NCI-H1694 treated with DMSO at 0.1 percent for 48 hours (cell line): ENCODE results near the gene RBM33.

Experiments used
- DNase-seq: peaks from one replicate; lab custom pipeline; 2025; lab: John Stamatoyannopoulos, UW

RBM33 gene

DNA sequence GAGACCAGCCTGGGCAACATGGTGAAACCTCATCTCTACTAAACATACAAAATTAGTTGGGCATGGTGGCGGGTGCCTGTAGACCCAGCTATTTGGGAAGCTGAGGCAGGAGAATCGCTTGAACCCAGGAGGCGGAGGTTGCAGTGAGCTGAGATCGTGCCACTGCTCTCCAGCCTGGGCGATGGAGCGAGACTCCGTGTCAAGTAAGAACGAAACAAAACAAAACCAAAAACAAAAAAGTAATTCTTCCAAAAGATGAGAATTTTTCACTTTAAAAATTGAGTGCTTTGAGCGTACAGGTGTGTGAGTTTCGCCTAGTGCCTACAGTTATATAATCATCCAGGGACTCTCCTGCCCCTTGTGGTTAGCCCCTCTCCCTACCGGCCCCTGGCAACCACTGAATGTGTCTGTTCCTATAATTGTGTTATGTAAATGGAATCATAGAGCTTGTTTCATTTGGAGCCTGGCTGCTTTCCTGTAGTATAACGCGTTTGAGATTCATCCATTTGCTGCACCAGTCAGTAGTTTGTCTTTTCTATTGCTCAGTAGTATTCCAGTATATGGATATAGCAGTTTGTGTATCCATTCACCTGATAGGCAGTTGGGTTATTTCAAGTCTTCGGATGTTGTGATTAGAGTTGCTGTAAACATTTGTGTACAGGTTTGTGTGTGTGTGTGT is 80.0 kb downstream of the RBM33 start:
- no peak for DNase-seq

DNA sequence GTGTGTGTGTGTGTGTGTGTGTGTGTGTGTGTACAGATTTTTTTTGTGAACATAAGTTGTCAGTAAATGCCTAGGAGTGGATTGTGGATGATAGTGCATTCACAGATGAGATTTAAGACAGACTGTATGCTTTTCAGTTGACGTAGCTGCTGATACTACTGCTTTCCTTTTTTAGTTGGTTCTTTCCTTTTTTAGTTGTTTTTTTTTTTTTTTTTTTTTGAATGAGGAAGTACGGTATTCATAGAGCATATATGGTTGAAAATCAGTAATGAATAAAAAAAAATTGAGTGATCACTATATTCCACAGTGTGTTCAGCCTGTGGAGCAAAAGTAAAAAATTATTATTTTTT is 80.5 kb downstream of the RBM33 start:
- no peak for DNase-seq

DNA sequence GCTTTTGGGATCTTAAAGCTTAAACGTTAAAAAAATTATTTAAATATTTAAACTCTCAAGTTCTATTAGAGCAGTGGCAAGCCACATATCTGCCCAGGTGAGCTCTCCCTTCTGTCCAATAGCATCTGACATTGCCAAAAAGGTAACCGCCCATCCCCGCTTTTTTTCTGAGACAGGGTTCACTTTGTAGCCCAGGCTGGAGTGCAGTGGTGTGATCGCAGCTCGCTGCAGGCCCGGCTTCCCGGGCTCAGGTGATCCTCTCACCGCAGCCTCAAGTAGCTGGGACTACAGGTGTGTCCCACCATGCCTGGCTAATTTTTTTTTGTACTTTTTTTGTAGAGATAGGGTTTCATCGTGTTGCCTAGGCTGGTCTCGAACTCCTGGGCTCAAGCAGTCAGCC is 83.2 kb downstream of the RBM33 start:
- no peak for DNase-seq

DNA sequence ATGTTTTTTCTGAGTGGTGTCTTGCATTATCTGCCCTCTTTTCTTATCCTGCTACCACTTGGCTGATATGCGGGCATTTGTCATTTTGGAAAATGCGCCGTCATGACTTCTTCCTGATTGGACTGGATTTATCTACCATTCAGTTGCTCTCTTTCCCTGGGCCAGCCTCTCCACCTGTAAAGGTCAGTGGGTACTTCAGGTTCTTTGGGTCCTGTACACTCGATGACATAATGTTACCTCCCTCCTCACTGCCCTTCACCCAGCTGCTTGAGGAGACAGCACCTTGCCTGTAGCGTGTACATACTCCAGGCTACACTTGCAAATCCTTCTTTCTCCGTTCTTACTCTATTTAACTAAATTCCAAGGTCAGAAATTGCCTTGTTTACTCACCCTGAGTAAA is 83.7 kb downstream of the RBM33 start:
- no peak for DNase-seq

DNA sequence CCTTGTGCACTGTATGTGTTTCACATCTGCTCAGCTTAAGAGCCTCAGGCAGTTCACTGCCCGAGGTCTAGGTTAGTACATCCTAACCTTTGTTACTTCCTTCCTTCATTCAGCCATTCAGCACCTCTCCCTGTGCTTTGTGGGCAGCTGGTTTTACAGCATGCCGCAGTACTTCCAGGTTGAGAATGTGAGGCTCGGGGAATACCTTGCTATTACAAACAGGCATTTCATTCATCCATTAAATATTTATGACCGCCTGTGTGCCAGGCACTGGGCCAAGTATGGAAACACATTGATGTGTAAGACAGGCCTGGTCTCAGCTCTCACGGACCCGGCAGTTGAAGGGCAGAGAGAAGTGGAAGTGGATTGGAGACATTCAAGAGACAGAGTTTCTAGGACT is 85.4 kb downstream of the RBM33 start:
- peak; percentile 9 for DNase-seq

DNA sequence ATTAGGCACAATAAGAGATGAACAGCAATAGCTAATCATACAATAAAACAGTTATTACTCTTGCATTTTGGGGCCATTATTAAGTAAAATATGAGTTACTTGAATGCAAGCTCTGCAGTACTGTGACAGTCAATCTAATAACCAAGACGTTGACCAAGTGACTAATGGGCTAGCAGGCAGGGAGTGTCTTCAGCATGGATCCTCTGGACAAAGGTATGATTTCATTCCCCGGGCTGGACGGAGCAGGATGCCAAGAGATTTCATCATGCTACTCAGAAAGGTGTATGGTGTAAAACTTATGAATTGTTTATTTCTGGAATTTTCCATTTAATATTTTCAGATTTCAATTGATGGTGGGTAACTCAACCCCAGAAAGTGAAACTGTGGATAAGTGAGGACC is 86.9 kb downstream of the RBM33 start:
- DNase-seq = no peak

DNA sequence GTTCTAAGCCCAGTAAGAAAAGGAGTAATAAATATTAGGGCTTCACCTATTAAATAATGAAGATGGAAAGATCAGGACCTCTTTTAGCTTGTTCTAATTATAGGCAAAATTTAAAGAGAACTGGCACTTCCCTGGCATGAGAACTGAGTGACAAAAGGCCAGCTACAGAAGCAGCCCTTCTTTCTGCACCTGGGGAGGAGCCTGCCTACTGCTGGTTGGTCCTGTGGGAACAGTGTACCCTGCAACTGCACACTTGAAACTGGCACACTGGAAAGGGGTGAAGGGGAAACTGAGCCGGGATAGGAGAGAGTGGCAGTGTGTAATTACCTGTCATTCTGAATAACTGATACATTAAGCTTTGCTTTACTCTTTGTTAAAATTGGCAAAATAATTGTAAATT is 87.4 kb downstream of the RBM33 start:
- DNase-seq = no peak

DNA sequence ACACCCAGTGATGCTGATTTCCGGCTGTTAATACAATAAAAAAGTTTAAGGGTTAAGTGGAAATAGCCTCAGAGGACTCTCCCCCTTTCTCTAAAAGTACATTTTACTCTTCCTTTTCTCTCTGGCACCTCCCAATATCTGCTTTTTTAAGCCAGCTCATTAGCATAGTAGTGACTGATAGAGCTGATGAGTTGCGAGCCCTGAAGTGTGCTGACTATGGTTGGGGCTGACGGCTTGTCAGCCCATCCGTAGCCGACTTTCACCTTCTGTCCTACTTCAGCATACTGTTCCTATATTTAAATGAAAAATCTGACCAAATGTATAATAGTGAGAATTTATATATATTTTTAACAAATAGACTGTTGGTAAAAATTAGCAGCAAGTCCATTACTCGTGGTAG is 87.8 kb downstream of the RBM33 start:
- DNase-seq = no peak

DNA sequence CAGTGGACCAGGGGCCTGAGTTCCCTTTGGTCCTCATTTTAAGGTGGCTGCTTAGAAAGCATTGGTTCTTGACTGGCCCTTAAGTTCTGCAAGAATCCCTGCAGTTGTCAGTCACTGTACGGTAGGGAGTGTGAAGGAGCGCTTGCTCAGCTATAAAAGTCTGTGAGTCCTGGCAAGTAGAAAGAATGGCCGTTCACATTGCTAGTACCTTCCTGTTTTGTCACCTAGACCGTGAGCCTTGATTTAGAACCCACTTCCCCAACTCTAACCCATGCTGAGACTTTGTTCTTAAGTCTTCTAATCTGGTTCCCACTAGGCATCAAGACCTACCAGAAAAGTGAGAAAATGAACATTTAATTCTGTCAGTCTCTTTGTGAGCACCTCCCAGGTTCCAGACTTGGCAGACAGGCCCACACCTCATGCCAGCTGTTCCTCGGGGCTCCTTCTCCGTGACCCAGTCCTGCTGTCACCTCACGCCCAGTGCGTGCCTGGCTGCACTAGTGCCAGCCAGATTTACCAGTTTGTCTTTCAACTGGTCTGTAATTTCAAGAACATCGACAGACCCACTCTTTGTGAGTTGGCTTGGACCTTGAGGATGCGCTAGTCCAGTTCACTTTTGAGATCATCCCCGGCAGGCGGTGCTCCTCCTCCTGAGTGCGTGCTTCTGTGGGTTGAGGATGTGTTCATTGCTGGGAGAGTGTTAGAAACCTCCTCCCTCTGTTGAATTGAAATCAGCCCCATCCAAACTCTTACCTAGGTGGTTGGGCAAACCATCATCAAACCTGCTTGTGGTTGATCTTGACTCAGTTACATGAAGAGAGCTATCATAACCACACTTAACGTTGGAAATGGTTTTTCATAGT is 89.4 kb downstream of the RBM33 start:
- no peak for DNase-seq

DNA sequence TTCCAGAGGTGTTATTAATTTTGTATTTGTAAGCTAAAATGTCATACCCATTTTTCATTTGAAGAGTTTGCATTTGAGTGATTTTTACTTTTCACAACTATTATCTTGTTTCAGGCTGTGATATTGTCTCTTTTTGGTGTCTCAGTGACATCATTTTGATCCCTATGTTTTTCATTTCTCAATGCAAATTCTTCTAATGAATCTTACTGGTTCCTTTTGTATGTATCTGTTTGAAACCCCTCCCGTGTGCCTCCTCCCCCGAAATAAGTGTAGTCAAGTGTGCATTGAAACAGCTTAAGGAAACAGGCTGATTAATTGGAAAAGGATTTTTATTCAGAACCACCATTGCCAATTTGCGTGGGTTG is 90.0 kb downstream of the RBM33 start:
- no peak for DNase-seq

DNA sequence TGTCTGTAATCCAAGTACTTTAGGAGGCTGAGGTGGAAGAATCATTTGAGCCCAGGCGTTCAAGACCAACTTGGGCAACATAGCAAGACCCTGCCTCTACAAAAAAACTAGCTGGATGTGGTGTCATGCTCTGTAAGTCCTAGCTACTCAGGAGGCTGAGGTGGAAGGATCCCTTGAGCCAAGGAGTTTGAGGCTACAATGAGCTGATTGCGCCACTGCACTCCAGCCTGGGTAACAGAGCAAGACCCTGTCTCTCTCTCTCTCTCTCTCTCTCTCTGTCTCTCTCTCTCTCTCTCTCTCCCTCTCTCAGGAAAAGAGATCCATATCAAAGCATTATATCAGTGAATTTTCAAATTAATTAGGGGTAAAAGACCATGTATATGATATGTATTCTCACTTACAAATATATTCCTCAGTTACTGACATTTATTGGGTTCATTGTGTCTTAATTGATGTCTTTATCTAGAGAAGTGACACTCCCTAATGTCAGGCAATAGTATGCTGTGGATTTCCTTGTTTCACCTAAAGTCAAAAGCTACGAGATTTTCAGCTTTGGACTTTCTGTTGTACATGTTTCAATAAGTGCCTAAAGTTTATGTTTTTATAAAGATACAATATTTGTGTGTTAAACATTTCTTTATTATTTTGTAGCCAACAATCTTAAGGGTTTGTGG is 91.1 kb downstream of the RBM33 start:
- no peak for DNase-seq

DNA sequence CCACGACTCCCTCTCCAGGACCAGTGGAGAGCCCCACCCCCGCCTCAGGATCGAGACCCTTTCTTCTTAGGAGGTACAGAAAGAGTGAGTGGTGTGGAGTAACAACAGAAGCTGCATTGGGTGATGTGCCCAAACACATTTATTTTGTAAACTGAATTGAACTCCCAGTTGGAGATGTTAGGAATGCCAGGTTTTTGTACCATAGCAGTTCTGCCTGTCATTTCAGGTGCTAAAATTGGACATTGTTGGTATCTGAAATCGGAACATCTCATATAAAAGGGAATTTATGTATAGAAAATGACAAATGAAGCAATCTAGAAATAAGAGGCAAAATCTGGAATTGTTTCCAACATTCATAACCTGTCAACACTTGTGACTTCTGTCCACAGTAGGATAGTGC is 93.1 kb downstream of the RBM33 start:
- DNase-seq = no peak

DNA sequence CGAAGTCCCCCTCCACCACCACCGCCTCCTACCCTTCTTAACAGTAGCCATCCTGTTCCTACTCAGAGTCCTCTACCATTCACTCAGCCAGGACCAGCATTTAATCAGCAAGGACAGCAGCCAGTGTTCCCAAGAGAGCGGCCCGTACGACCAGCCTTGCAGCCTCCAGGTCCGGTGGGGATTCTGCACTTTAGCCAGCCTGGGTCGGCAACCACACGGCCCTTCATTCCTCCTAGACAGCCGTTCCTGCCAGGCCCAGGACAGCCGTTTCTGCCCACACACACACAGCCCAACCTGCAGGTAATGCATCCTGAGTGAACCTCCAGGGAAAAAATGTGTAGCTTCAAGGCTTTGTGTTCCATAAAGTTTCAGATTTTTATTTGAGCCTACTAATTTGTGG is 93.6 kb downstream of the RBM33 start:
- no peak for DNase-seq

DNA sequence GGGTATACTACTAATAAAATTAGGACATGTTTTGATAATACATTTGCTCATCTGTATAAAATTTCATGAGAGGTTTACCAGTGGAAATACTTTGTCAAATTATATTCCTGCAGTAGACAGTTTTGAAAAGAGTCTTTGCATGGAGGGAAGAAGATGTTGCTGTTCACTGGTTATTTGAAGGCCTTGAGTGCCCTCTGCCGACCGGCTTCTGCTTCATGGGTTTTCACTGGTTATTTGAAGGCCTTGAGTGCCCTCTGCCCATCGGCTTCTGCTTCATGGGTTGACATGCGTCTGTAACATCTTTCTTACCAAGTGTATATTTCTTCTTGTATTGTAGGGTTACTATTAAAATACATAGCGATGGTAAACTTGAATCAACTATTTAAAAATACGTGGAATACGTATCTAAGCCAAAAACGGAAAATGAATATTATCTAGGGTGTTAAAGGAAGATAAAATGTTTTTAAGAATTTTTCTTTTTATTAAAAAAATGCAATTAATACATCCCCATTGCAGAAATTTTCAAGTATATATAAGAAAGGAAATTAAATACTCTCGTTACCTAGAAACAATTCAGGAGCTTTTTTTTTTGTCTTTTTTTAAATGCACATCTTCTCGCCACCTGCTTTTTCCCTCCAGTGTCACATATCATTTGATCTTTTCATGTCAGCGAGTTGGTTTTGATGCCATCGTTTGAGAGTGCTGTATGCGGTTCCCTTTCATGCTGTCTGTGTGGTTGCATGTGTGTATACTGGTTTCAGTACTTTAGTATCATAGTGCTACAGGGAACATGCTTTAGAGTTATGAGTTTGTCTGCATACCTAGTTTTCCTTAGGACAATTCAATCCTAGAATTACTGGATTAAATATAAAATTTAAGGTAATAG is 94.4 kb downstream of the RBM33 start:
- DNase-seq = peak; percentile 76

DNA sequence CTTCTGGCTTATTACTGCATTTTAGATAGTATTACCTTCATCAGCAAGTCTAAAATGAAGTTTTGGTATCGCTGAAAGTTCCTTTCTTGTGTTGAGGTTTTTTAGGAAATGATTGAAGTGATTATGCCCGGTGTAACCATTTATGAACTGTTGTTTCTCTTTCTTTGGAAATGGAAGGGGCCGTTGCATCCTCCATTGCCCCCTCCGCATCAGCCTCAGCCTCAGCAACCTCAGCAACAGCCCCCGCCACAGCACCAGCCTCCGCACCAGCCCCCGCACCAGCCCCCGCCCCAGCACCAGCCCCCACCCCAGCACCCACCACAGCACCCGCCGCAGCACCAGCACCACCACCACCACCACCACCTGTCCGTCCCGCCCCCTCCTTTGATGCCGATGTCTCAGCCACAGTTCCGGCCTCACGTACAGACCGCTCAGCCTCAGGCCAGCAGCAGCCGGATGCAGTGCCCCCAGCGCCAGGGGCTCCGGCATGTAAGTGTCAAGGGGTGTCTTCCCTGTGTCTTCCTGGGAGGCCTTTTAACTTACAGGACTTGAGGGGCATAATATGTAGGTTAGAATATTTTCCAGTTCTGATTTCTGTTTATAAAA is 95.2 kb downstream of the RBM33 start:
- DNase-seq = no peak

DNA sequence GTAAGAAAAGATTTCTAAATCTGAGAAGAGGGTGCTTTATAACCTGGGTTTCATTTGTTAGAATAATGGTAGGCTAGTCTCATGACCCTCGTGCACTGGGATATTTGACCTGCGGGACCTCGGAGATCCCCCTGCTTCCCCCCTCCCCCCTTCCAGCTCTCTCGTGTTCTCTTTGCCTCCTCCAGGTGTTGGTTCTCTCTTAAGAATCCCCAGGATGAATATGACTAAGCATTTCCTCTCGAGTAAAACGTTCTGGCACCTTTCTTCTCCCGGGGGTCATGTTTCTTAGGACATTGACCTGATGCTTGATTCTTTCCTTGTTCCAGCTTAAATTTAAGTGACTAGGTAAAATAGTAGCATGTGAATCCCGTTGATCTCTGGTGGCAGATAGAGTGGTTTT is 96.6 kb downstream of the RBM33 start:
- no peak for DNase-seq

DNA sequence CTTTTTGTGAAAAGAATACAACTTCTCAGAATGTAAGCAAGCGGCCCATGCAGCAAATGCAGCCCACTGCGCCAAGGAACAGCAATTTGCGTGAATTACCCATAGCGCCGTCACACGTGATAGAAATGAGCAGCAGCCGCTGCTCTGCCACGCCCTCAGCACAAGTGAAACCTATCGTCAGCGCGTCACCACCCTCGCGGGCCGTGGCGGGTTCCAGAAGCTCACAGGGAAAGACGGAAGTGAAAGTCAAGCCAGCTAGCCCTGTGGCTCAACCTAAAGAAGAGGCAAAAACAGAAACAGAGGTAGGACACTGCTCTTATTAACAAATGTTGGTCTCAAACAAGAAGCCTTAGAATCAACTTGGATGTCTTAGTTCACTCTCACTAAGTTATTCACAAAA is 97.3 kb downstream of the RBM33 start:
- no peak for DNase-seq

DNA sequence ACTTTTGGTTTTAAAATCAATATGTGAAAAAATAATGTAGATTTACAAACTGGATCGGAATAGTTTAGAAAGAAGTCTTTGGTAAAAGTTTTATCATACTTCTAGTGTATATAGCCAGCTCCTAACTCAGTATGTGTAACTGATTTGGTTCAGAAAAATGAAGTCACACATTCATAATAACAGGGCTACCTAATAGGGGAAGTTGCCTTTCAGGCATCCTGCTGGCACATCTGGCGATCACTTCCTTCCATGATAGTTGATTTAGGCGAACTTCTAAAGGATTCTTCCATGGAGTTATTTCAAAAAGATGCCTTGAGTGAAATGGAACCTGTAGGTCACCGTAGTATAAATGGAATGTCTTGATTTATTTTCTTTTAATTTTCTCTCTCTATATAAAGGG is 98.7 kb downstream of the RBM33 start:
- DNase-seq = no peak

DNA sequence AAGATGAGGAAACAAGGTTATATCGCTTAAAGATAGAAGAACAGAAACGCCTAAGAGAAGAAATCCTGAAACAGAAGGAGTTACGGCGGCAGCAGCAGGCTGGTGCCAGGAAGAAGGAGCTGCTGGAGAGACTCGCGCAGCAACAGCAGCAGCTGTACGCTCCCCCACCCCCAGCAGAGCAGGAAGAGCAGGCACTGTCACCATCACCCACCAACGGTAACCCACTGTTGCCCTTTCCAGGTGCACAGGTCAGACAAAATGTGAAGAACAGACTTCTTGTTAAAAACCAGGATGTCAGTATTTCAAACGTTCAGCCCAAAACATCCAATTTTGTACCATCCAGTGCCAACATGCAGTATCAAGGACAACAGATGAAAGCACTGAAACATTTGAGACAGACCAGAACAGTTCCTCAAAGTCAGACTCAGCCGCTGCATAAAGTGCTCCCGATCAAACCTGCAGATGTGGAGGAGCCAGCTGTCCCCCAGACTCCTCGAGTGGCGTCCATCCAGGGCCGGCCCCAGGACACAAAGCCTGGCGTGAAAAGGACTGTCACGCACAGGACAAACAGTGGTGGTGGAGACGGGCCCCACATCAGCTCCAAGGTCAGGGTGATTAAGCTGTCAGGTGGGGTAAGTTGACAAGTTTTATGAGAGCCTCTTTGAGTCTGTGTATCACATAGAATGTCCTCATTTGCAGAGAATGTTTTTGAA is 100.7 kb downstream of the RBM33 start:
- DNase-seq = no peak

DNA sequence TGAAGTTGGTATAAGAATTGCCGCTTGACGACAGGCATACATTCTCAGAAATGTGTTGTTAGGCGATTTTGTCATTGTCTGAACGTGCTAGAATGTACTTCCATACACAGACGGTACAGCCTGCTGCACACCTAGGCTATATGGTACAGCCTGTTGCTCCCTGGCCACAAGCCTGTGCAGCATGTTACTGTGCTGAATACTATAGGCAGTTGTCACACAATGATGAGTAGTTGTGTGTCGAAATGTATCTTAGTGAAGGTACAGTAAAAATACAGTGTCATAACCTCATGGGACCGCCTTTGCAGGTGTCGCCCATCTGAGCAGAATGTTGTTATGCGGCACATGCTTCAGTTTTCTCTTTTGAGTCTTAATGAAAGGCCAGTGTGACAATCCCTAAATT is 101.3 kb downstream of the RBM33 start:
- no peak for DNase-seq

DNA sequence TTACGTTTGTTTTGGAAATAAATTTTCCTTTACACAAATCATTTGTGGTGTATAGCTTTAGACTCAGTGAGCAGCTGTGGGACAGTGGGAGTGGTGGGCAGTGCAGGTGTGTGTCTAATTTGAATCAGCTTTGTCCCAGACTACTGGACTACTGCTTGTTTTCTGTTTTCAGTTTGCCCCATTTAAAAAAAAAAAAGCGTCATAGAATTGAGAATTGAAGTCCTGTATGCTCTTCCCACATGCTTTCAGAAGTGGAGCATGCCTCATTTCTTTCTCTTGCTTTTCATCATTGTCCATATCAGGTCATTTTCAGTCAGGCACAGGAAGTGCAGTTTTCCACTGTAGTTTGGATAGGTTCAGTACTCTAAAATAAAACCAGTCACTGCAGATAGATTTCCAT is 101.7 kb downstream of the RBM33 start:
- no peak for DNase-seq
